ENCODE data around the gene NIPSNAP3A.

GRCh38 chr9:104745852-104746251 lies 1.6 kb upstream of the NIPSNAP3A start:
- TF ChIP-seq POLR2A (IDR thresholded peaks at IDR 0.05; ENCODE audit: low read length) = no peak
- no peak for TF ChIP-seq ZFP36 (IDR thresholded peaks at IDR 0.05; ENCODE audit: borderline replicate concordance, partially characterized antibody)
- no peak for TF ChIP-seq MAX (IDR thresholded peaks at IDR 0.05)
- no peak for TF ChIP-seq CTCF (IDR thresholded peaks at IDR 0.05)
- TF ChIP-seq NFE2L2 (conservative IDR thresholded peaks at IDR 0.05; ENCODE audit: low read length) = no peak
- no peak for TF ChIP-seq HOXA7 (CRISPR knock-in tag; IDR thresholded peaks at IDR 0.05)
- TF ChIP-seq USF2 (IDR thresholded peaks at IDR 0.05) = no peak
- TF ChIP-seq RAD21 (conservative IDR thresholded peaks at IDR 0.05 in 1 of 2, IDR thresholded peaks at IDR 0.05 in 1 of 2) = no peak

Data from A549 (cell line).